Hepatocyte (in vitro differentiated cells): ENCODE measurements around the gene PMAIP1. TPM values are rescaled to one million over a fixed set of nuclear protein-coding genes. Genes with fewer than 3 reads are reported as not detected.

Experiments
- DNase-seq: peaks from one replicate; pipeline ENCODE4 v3.0.0-alpha.2; 2016; ENCODE audit warnings: low spot score
- H2AFZ ChIP-seq: fragments of 200-600 bp; sonication (generic); 2 replicates; pipeline ENCODE4 v1.6.0; 2016; ENCODE audit warnings: antibody characterized with exemption, mild to moderate bottlenecking
- H3K27ac ChIP-seq: fragments of 200-600 bp; sonication (generic); 2 replicates; pipeline ENCODE4 v1.5.1; 2016; ENCODE audit warnings: mild to moderate bottlenecking
- H3K27me3 ChIP-seq: fragments of 200-600 bp; sonication (generic); 2 replicates; pipeline ENCODE4 v1.6.1; 2016
- H3K36me3 ChIP-seq: fragments of 200-600 bp; sonication (generic); replicated peaks from 2 replicates; pipeline ENCODE4 v1.5.1; 2016; ENCODE audit warnings: low read depth; ENCODE audit not compliant: insufficient read depth
- H3K4me1 ChIP-seq: fragments of 200-600 bp; sonication (generic); 2 replicates; pipeline ENCODE4 v1.5.1; 2016; ENCODE audit warnings: mild to moderate bottlenecking, moderate library complexity; ENCODE audit not compliant: insufficient read depth
- H3K4me2 ChIP-seq: fragments of 200-600 bp; sonication (generic); 2 replicates; pipeline ENCODE4 v1.6.0; 2016
- H3K4me3 ChIP-seq: fragments of 200-600 bp; sonication (generic); 2 replicates; pipeline ENCODE4 v1.5.1; 2016; ENCODE audit warnings: mild to moderate bottlenecking
- H3K79me2 ChIP-seq: fragments of 200-600 bp; sonication (generic); 2 replicates; pipeline ENCODE4 v1.6.0; 2017; ENCODE audit warnings: mild to moderate bottlenecking
- H3K9me2 ChIP-seq: fragments of 200-600 bp; sonication (generic); replicated peaks from 2 replicates; pipeline ENCODE4 v1.6.0; 2017; ENCODE audit warnings: mild to moderate bottlenecking; ENCODE audit not compliant: insufficient read depth
- H3K9me3 ChIP-seq: fragments of 200-600 bp; sonication (generic); 2 replicates; pipeline ENCODE4 v1.5.1; 2016; ENCODE audit warnings: low read depth, mild to moderate bottlenecking
- H4K20me1 ChIP-seq: fragments of 200-600 bp; sonication (generic); 2 replicates; pipeline ENCODE4 v1.6.0; 2016; ENCODE audit warnings: mild to moderate bottlenecking; ENCODE audit not compliant: insufficient read depth, poor library complexity, severe bottlenecking
- CTCF ChIP-seq: fragments of 200-600 bp; sonication (generic); IDR thresholded peaks from 2 replicates; pipeline ENCODE4 v1.5.1; 2016; ENCODE audit warnings: antibody characterized with exemption, mild to moderate bottlenecking; ENCODE audit not compliant: poor library complexity
- EZH2 ChIP-seq: fragments of 200-600 bp; sonication (generic); IDR thresholded peaks from 2 replicates; pipeline ENCODE4 v1.6.1; 2016; ENCODE audit warnings: antibody characterized with exemption, mild to moderate bottlenecking, borderline replicate concordance
- EZH2phosphoT487 ChIP-seq: fragments of 200-600 bp; sonication (generic); IDR thresholded peaks from one replicate; pipeline ENCODE4 v1.6.1; 2018; ENCODE audit warnings: antibody characterized with exemption, mild to moderate bottlenecking, low read depth, moderate library complexity; ENCODE audit not compliant: unreplicated experiment, severe bottlenecking
- WGBS: methylation state at CpG from one replicate; pipeline ENCODE4 v1.1.6; 2016; ENCODE audit warnings: low lambda C conversion rate; ENCODE audit errors: missing lambda C conversion rate; 5-methylcytosine and 5-hydroxymethylcytosine counted together
- polyA plus RNA-seq: library from polyadenylated mRNA; unstranded; fragments of >200 nt; fragmentation: Nextera tagmentation; extraction: Ambion mirVana; gene quantifications from 2 replicates; pipeline ENCODE4 v1.2.1, GENCODE V29; 2016
- total RNA-seq: library from RNA; depleted of rRNA; stranded (reverse); fragments of >200 nt; gene quantifications from 2 replicates; pipeline ENCODE4 v1.2.3, GENCODE V29; 2014

The PMAIP1 gene
- total and polyA plus RNA-seq, 2 experiments from 2014 or later: 7.7 to 10.2 TPM

- no peak overlapping the region for H3K4me3 ChIP-seq
- H3K27me3 ChIP-seq: no peaks in the 10 kb centered on the region
- no peaks in the 10 kb centered on the region for H3K36me3 ChIP-seq
- no peaks in the 10 kb centered on the region for H3K9me3 ChIP-seq
- H3K4me1 ChIP-seq: no peaks in the 10 kb centered on the region
- TF ChIP-seq EZH2phosphoT487 (no peak), EZH2 (no peak), CTCF (no peak)
- WGBS: 94% methylated on average over 2 of the region's 2 CpGs
- no peaks in the 10 kb centered on the region for H3K79me2 ChIP-seq
- no peaks in the 10 kb centered on the region for H4K20me1 ChIP-seq
- H3K4me2 ChIP-seq: no peak overlapping the region
- H3K9me2 ChIP-seq: no peaks in the 10 kb centered on the region
- no peak for DNase-seq
- no peak overlapping the region for H2AFZ ChIP-seq
- H3K27ac ChIP-seq: no peak overlapping the region
These were observed 28.4 kb downstream of the PMAIP1 start for GRCh38 chr18:59928201-59928600.

GRCh38 chr18:59929621-59930295, 30.0 kb downstream of the PMAIP1 start:
- no peak for TF ChIP-seq EZH2phosphoT487
- no peak for TF ChIP-seq EZH2
- TF ChIP-seq CTCF: no peak
- H2AFZ ChIP-seq: no peak overlapping the region

GRCh38 chr18:59932401-59932800, 32.6 kb downstream of the PMAIP1 start:
- no peak for DNase-seq
- Histone ChIP-seq H3K4me1 (no peaks in the 10 kb centered on the region), H3K36me3 (no peaks in the 10 kb centered on the region), H3K4me2 (no peak overlapping the region), H2AFZ (no peak overlapping the region), H3K27me3 (no peaks in the 10 kb centered on the region), H3K27ac (no peak overlapping the region), H3K9me2 (no peaks in the 10 kb centered on the region), H4K20me1 (no peaks in the 10 kb centered on the region), H3K9me3 (no peaks in the 10 kb centered on the region), H3K79me2 (no peaks in the 10 kb centered on the region), H3K4me3 (no peak overlapping the region)
- TF ChIP-seq EZH2phosphoT487 (no peak), CTCF (no peak), EZH2 (no peak)
- WGBS: 89% methylated on average over 11 of the region's 11 CpGs

More at GRCh38 chr18:59929621-59930295, 30.0 kb downstream of the PMAIP1 start:
- Histone ChIP-seq H3K27me3 (no peaks in the 10 kb centered on the region), H3K9me2 (no peaks in the 10 kb centered on the region), H3K27ac (no peak overlapping the region), H4K20me1 (no peaks in the 10 kb centered on the region), H3K4me1 (no peaks in the 10 kb centered on the region), H3K36me3 (no peaks in the 10 kb centered on the region), H3K9me3 (no peaks in the 10 kb centered on the region), H3K4me3 (no peak overlapping the region), H3K4me2 (no peak overlapping the region), H3K79me2 (no peaks in the 10 kb centered on the region)
- no peak for DNase-seq
- 92% methylated on average over 7 of the region's 7 CpGs for WGBS
